Heart right ventricle (tissue), 16 donors: ENCODE measurements around the gene SCAANT1. TPM values are rescaled to one million over a fixed set of nuclear protein-coding genes. Genes with fewer than 3 reads are reported as not detected.

Source experiments
- ATAC-seq, 8 donors: fragments of 200-7000 bp; cut with Tn5 transposase; one replicate each; pipeline ENCODE4 v1.9.1; 2020; ENCODE audit warnings: mild to moderate bottlenecking in 8 of 8, moderate library complexity in 8 of 8, moderate number of reproducible peaks in 1 of 8
- DNase-seq, 2 donors: peaks; one replicate each; pipeline ENCODE4 v3.0.0-alpha.2; 2020
- H3K27ac ChIP-seq, 10 donors: fragments of 200-600 bp; sonication (generic) in 2 of 10; one replicate each; pipeline versions ENCODE4 v1.5.0 to v1.8.0; 2020 to 2022; ENCODE audit warnings: mild to moderate bottlenecking in 3 of 10
- H3K27me3 ChIP-seq, 7 donors: fragments of 200-600 bp; one replicate each; pipeline ENCODE4 v1.8.0; 2021 to 2022; ENCODE audit warnings: mild to moderate bottlenecking in 2 of 7
- H3K36me3 ChIP-seq, 9 donors: fragments of 200-600 bp; sonication (generic) in 1 of 9; one replicate each; pipeline versions ENCODE4 v1.5.0 to v1.8.0; 2020 to 2022; ENCODE audit warnings: mild to moderate bottlenecking in 2 of 9
- H3K4me1 ChIP-seq, 9 donors: fragments of 200-600 bp; sonication (generic) in 1 of 9; one replicate each; pipeline versions ENCODE4 v1.5.0 to v1.8.0; 2020 to 2022; ENCODE audit warnings: mild to moderate bottlenecking in 4 of 9
- H3K4me3 ChIP-seq, 10 donors: fragments of 200-600 bp; sonication (generic) in 2 of 10; one replicate each; pipeline versions ENCODE4 v1.5.0 to v1.8.0; 2020 to 2022; ENCODE audit warnings: mild to moderate bottlenecking in 7 of 10, moderate library complexity in 2 of 10
- H3K9me3 ChIP-seq, 11 donors: fragments of 200-600 bp in 10 of 11; sonication (generic) in 2 of 11; one replicate each; pipeline versions ENCODE4 v1.5.0 to v1.8.0; 2013 to 2022; ENCODE audit warnings: mild to moderate bottlenecking in 2 of 11, control low read depth in 1 of 11, moderate library complexity in 1 of 11
- WGBS, 2 donors: extraction: QIAGEN DNeasy Blood & Tissue Kit; methylation state at CpG; one replicate each; pipeline ENCODE4 v1.1.7; 2013; ENCODE audit warnings: inconsistent platforms in 1 of 2; 5-methylcytosine and 5-hydroxymethylcytosine counted together
- intact Hi-C, 10 donors: fragments of 100-400 bp; cut with DNase I; formaldehyde crosslinking; loops; one replicate each; pipeline versions ENCODE4 v1.11.1 to v1.14.2; 2022
- polyA plus RNA-seq, 2 donors: library from polyadenylated mRNA; stranded (reverse); fragments of 200-250 nt; gene quantifications; one replicate each; pipeline ENCODE4 v1.2.3, GENCODE V29; 2013
- total RNA-seq, 10 donors: library from RNA; stranded (reverse); fragmentation: NEBNext Ultra II Directional in 3 of 10; extraction: Animal tissue kit (Norgen Biotek cat#: 25700) in 3 of 10; gene quantifications; one replicate each; pipeline versions ENCODE4 v1.2.1 to v1.2.4, GENCODE V29; 2021 to 2023
- TF ChIP-seq, protein P1 (sequence below), 9 donors: fragments of 200-600 bp; sonication (generic) in 2 of 9; IDR thresholded peaks; one replicate each; pipeline versions ENCODE4 v1.5.0 to v1.8.0; 2021 to 2022; ENCODE audit warnings: antibody characterized with exemption in 9 of 9, mild to moderate bottlenecking in 5 of 9, moderate library complexity in 1 of 9
- donor health status: Arrhythmogenic right ventricular cardiomyopathy.
- donor health status: ischemic (EF 13 %, LVEDD 7.1; RV severe dilation, severe dysfunction).
- donor health status: healthy with polysubstance abuse.
- donor health status: DM: no; HTN: yes; CAD: no.
- donor health status: DM: no; HTN: no; CAD: no.
- donor health status: ischemic (EF 25% LVEDD 6.9; RV normal size, moderate dysfunction).
- donor health status: ischemic (EF 25% LVEDD 5.7; RV mildly dilated, moderate dysfunction).
- donor health status: healthy.
- donor health status: DM: yes; HTN: yes; CAD: no.
- donor health status: Ischemic cardiomyopathy.
- donor health status: ischemic (EF 35%, LVEDD 5.7; RV mildly dilated, moderate dysfunction).
- donor health status: nonischemic (EF 11% LVEDD 7.7; RV severe dilation, severe dysfunction).
- donor health status: DM: yes; HTN: yes; CAD: no.
- donor health status: PGD.
- donor health status: ischemic (EF 29% LVEDD 5.4; RV normal size, mild dysfunction).
- donor health status: nonischemic (EF 23%, LVEDD 6.1; RV moderate dilation, normal function).

Gene SCAANT1
- total and polyA plus RNA-seq, 12 donors = not detected

DNA sequence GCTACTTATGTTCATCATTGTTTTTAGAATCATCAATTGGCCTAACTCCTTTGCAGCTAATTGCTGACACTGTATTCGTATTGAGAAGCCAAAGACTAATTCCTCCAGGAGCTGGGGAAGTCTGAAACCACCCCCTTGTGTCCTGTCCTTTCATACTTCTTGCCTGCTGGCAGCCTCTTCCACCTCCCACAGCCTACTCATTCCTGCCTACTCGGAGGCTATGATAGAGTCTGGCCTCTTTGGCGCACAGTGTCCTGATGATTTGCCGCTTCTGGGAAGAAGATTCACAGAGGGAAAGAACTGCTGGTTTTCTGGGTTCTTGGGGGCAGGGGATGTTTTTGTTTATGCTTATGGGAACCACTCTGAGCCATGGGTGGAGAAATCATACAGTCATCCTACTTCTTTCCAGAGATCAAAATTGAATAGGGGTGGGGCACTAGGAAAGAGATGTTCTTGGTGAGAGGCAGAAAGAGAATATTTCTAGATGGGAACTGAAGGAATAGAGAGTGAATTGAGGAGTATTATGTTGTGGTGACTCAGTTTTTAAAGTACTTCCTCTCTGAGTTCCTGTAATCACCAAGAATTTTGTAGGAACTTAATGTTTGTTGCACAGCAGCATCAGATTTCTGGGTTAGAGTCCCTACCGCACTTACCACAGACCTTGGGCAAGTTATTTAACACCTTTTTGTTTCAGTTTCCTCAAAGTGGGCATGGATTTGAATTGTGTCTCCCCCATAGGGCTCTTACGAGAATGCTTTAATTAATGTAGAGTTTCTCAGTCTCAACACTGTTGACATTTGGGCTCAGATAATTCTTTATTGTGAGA, 22.1 kb upstream of the SCAANT1 start:
- Histone ChIP-seq H3K9me3 (no peaks in the 10 kb centered on the region), H3K27ac (peak overlapping the region in 1 of 10 donors; percentile 81), H3K36me3 (peaks cover 0 to 11% (median 0%) of the 10 kb centered on the region in 9 donors), H3K4me3 (peak overlapping the region in 1 of 10 donors; percentile 8), H3K27me3 (no peaks in the 10 kb centered on the region), H3K4me1 (peaks cover 0 to 90% (median 61%) of the 10 kb centered on the region in 9 donors)
- WGBS, 2 donors = 78 to 86% methylated on average over 6 of the region's 6 CpGs
- peak in 4 of 8 donors; percentile 38 to 64 (median 61) for ATAC-seq
- peak in 1 of 2 donors; percentile 24 for DNase-seq
- TF ChIP-seq, protein P1, sequence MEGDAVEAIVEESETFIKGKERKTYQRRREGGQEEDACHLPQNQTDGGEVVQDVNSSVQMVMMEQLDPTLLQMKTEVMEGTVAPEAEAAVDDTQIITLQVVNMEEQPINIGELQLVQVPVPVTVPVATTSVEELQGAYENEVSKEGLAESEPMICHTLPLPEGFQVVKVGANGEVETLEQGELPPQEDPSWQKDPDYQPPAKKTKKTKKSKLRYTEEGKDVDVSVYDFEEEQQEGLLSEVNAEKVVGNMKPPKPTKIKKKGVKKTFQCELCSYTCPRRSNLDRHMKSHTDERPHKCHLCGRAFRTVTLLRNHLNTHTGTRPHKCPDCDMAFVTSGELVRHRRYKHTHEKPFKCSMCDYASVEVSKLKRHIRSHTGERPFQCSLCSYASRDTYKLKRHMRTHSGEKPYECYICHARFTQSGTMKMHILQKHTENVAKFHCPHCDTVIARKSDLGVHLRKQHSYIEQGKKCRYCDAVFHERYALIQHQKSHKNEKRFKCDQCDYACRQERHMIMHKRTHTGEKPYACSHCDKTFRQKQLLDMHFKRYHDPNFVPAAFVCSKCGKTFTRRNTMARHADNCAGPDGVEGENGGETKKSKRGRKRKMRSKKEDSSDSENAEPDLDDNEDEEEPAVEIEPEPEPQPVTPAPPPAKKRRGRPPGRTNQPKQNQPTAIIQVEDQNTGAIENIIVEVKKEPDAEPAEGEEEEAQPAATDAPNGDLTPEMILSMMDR (IDR thresholded peaks at IDR 0.05) = no peak
- intact Hi-C loops = no loop called here

DNA sequence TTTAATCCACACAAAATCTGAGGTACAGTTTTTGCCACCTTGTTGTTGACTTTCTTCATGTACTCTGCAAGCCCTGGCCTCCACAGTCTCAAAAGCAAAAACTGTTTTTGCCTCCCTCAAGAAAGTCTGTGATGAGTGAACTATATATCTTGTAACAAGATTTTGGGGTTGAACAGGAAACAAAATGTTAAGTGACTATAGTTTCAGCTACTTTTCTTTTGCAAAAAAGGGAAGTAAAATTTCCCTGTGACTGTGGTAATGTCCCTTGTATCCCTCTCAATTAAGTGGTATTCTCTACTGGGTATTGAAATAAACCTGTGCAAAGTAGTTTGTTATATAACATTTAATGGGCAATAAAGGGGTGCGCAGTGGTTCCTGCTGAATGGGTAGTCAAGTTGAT, 21.3 kb upstream of the SCAANT1 start:
- Histone ChIP-seq H3K27ac (peak overlapping the region in 4 of 10 donors; percentile 4 to 81 (median 28)), H3K4me1 (peaks cover 0 to 90% (median 54%) of the 10 kb centered on the region in 9 donors), H3K4me3 (peak overlapping the region in 1 of 10 donors; percentile 8), H3K36me3 (peaks cover 0 to 11% (median 0%) of the 10 kb centered on the region in 9 donors), H3K27me3 (no peaks in the 10 kb centered on the region), H3K9me3 (no peaks in the 10 kb centered on the region)
- no peak for DNase-seq
- intact Hi-C loops = no loop called here
- 97% methylated on average over 1 of the region's 1 CpG for WGBS, 2 donors
- ATAC-seq = peak in 1 of 8 donors; percentile 14
- TF ChIP-seq, protein P1 (IDR thresholded peaks at IDR 0.05) = no peak

DNA sequence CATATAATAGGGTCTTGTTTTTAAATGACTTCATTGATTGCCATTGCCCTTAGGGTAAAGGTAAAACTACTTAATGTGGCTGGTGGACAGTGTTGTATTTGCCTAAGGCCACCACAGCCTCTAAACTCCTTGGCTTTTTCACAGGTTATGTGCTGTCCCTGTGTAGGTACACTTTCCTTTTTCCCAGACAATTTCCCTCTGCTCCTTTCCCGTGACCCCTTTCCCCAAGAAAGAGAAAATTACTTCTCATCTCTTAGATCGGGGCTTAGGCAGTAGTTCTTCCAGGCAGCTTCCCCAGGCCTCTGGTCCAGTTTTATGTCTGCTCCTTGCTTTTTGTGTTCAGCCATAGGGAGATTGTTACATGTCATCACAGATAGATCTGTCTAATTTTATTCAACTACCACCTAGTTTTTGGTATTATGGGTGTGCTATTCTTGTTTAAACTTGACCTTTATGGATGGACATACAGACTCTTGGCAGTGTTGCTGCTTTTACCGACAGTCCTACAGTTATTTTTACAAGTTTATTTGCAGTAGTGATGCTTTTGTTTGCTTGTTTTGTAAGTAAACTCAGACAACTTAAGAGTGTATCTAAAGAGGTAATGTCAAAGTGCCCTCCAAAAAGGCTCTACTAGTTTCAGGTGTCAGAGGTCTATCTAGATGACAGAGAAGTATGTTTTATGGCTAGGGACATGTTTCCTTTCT, 20.5 kb upstream of the SCAANT1 start:
- TF ChIP-seq, protein P1 (IDR thresholded peaks at IDR 0.05) = no peak
- ATAC-seq (peak in 4 of 8 donors; percentile 9 to 49 (median 34)), DNase-seq (no peak)
- WGBS, 2 donors = 60 to 74% methylated on average over 3 of the region's 3 CpGs
- no peak overlapping the region for H3K4me3 ChIP-seq
- peak overlapping the region in 4 of 10 donors; percentile 4 to 81 (median 28) for H3K27ac ChIP-seq
- peaks cover 0 to 90% (median 46%) of the 10 kb centered on the region in 9 donors for H3K4me1 ChIP-seq
- no peaks in the 10 kb centered on the region for H3K27me3 ChIP-seq
- no peaks in the 10 kb centered on the region for H3K9me3 ChIP-seq
- H3K36me3 ChIP-seq = peaks cover 0 to 11% (median 0%) of the 10 kb centered on the region in 9 donors
- intact Hi-C loops = no loop called here

DNA sequence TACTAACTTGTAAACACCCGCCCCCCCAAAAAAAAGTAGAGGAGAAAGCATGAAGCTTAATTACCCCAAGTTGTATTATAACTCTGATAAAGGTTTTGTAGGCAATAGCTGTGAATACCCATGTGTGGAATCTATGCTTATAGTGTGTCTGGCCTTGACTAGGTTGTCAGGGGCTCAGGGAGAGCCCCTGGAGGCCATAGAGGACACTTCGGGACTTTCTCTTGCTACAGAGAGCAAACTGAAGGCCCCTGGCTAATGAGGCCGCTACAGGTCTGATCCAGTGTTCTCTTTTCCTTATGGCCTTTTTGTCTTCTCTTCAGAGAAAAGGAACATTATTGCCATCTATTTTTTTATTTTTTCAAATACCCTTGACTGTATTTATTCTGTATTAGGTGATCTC, 19.1 kb upstream of the SCAANT1 start:
- Histone ChIP-seq H3K9me3 (no peaks in the 10 kb centered on the region), H3K27me3 (no peaks in the 10 kb centered on the region), H3K27ac (no peak overlapping the region), H3K4me1 (peaks cover 0 to 87% (median 46%) of the 10 kb centered on the region in 9 donors), H3K36me3 (peaks cover 0 to 25% (median 0%) of the 10 kb centered on the region in 9 donors), H3K4me3 (no peak overlapping the region)
- intact Hi-C loops = no loop called here
- 85 to 94% methylated on average over 3 of the region's 3 CpGs for WGBS, 2 donors
- TF ChIP-seq, protein P1 (IDR thresholded peaks at IDR 0.05) = no peak
- ATAC-seq (no peak), DNase-seq (no peak)
